Endothelial cell of umbilical vein (primary cell): ENCODE results near the gene AP1M1. TPM values are rescaled to one million over a fixed set of nuclear protein-coding genes. Genes with fewer than 3 reads are reported as not detected.

ENCODE experiments used
- BruUV-seq: library from RNA; stranded (reverse); fragments of 400-500 nt; replicated peaks from 2 replicates; lab custom pipeline; 2021; lab: Mats Ljungman, UMichigan
- CTCF ChIA-PET: fragments of 300-600, 350-600 bp; sonication (Branson Sonifier 250); formaldehyde crosslinking; loops from one replicate; lab custom pipeline; 2021; ENCODE audit warnings: antibody characterized with exemption, inconsistent platforms; lab: Charles Lee
- POLR2A ChIA-PET: fragments of 300-600, 350-600 bp; sonication (Branson Sonifier 250); formaldehyde crosslinking; loops from one replicate; lab custom pipeline; 2021; ENCODE audit warnings: antibody characterized with exemption, inconsistent platforms; lab: Charles Lee
- DNase-seq: peaks from one replicate; pipeline ENCODE4 v3.0.0-alpha.2; 2011; ENCODE audit warnings: low read depth, low spot score
- FAIRE-seq: peaks from 2 replicates; lab custom pipeline; 2011; peaks lifted over from hg19 to GRCh38; lab: Jason Lieb, UNC
- H2AFZ ChIP-seq: 2 replicates; pipeline ENCODE4 v1.6.0; 2012; ENCODE audit warnings: low read depth, low read length, control low read depth, inconsistent platforms
- H3K27ac ChIP-seq: 2 replicates; pipeline ENCODE4 v1.5.1; 2011; ENCODE audit warnings: low read depth, mild to moderate bottlenecking, control low read depth, low read length, moderate library complexity; ENCODE audit not compliant: insufficient read depth
- H3K27me3 ChIP-seq, 2 experiments: 2 replicates each; pipeline versions ENCODE4 v1.6.0 to v1.6.1; 2011; ENCODE audit warnings: low read length in 2 of 2, mixed read lengths in 1 of 2; ENCODE audit not compliant: control insufficient read depth in 2 of 2, insufficient read depth in 2 of 2
- H3K36me3 ChIP-seq, 2 experiments: 2 replicates in 1 of 2; 3 replicates in 1 of 2; pipeline ENCODE4 v1.5.1; 2011; ENCODE audit warnings: low read length in 2 of 2, mild to moderate bottlenecking in 1 of 2, moderate library complexity in 1 of 2; ENCODE audit not compliant: control insufficient read depth in 2 of 2, insufficient read depth in 2 of 2; ENCODE audit errors: extremely low read depth in 1 of 2
- H3K4me1 ChIP-seq: 3 replicates; pipeline ENCODE4 v1.5.1; 2011; ENCODE audit warnings: mild to moderate bottlenecking, low read length; ENCODE audit not compliant: control insufficient read depth, insufficient read depth; ENCODE audit errors: extremely low read depth
- H3K4me2 ChIP-seq: 2 replicates; pipeline ENCODE4 v1.6.1; 2011; ENCODE audit warnings: low read length, control low read depth, mixed read lengths; ENCODE audit not compliant: insufficient read depth
- H3K4me3 ChIP-seq, 3 experiments: fragments of 200-600 bp in 1 of 3; sonication (generic), shearing (Covaris generic) in 1 of 3; replicated peaks in 1 of 3; 2 replicates each; pipeline ENCODE4 v1.5.1; 2011 to 2016; ENCODE audit warnings: control low read depth in 3 of 3, low read length in 3 of 3, mild to moderate bottlenecking in 2 of 3, inconsistent platforms in 1 of 3, low read depth in 1 of 3, moderate library complexity in 1 of 3; ENCODE audit not compliant: insufficient read depth in 1 of 3
- H3K79me2 ChIP-seq: 2 replicates; pipeline ENCODE4 v1.6.0; 2012; ENCODE audit warnings: low read length, inconsistent platforms; ENCODE audit not compliant: control insufficient read depth, insufficient read depth
- H3K9ac ChIP-seq: replicated peaks from 2 replicates; pipeline ENCODE3; 2011; ENCODE audit warnings: low read length, control low read depth; ENCODE audit not compliant: insufficient read depth; ENCODE audit errors: extremely low read depth
- H3K9me1 ChIP-seq: replicated peaks from 3 replicates; pipeline ENCODE4 v1.6.0; 2011; ENCODE audit warnings: mild to moderate bottlenecking, low read length; ENCODE audit not compliant: control insufficient read depth, insufficient read depth; ENCODE audit errors: extremely low read depth
- H3K9me3 ChIP-seq: replicated peaks from 2 replicates; pipeline ENCODE4 v1.5.1; 2012; ENCODE audit warnings: low read length, inconsistent platforms; ENCODE audit not compliant: control insufficient read depth, insufficient read depth
- H4K20me1 ChIP-seq: replicated peaks from 2 replicates; pipeline ENCODE3; 2011; ENCODE audit warnings: mild to moderate bottlenecking, low read length; ENCODE audit not compliant: control insufficient read depth, insufficient read depth; ENCODE audit errors: extremely low read depth
- CTCF ChIP-seq, 2 donors: IDR thresholded peaks; 1 replicate in 1 of 2; 2 replicates in 1 of 2; pipeline ENCODE4 v1.5.1; 2011; ENCODE audit warnings: low read length in 2 of 2, mild to moderate bottlenecking in 2 of 2, moderate library complexity in 2 of 2, control low read depth in 1 of 2, inconsistent platforms in 1 of 2, low read depth in 1 of 2; ENCODE audit not compliant: insufficient read depth in 1 of 2; ENCODE audit errors: extremely low read depth in 1 of 2
- EZH2 ChIP-seq: IDR thresholded peaks from 2 replicates; pipeline ENCODE4 v1.6.1; 2012; ENCODE audit warnings: borderline replicate concordance, low read depth, mild to moderate bottlenecking, moderate library complexity, low read length, inconsistent platforms; ENCODE audit not compliant: severe bottlenecking
- FOS ChIP-seq: IDR thresholded peaks from 2 replicates; pipeline ENCODE4 v1.6.1; 2011; ENCODE audit warnings: mild to moderate bottlenecking, low read length, moderate library complexity, borderline replicate concordance; ENCODE audit not compliant: insufficient read depth
- GATA2 ChIP-seq: IDR thresholded peaks from 2 replicates; pipeline ENCODE4 v1.7.0; 2011; ENCODE audit warnings: low read depth, mild to moderate bottlenecking, moderate library complexity, mixed read lengths, low read length; ENCODE audit not compliant: insufficient read length, insufficient read depth
- JUN ChIP-seq: IDR thresholded peaks from 2 replicates; pipeline ENCODE4 v1.6.1; 2011; ENCODE audit warnings: borderline replicate concordance, low read depth; ENCODE audit not compliant: insufficient read length, insufficient read depth
- MAX ChIP-seq: IDR thresholded peaks from 2 replicates; pipeline ENCODE4 v1.6.1; 2011; ENCODE audit not compliant: insufficient read depth, insufficient read length
- MYC ChIP-seq: IDR thresholded peaks from one replicate; pipeline ENCODE4 v1.6.1; 2011; ENCODE audit warnings: mild to moderate bottlenecking, low read depth, low read length
- POLR2A ChIP-seq: IDR thresholded peaks from 2 replicates; pipeline ENCODE4 v1.6.1; 2012; ENCODE audit warnings: low read depth, mild to moderate bottlenecking, control low read depth, low read length
- POLR2AphosphoS5 ChIP-seq: IDR thresholded peaks from 2 replicates; pipeline ENCODE4 v1.6.1; 2012; ENCODE audit warnings: low read depth, mild to moderate bottlenecking, control low read depth, low read length, moderate library complexity; ENCODE audit not compliant: insufficient read depth
- dilution Hi-C: fragments of 300-500 bp; cut with MboI; formaldehyde crosslinking; loops from one replicate; pipeline ENCODE4 v1.15.0; 2019; ENCODE audit warnings: low sequenced_read_pairs; ENCODE audit not compliant: extremely low pct_ligation_motif_present
- intact Hi-C: fragments of 100-400 bp; cut with micrococcal nuclease; formaldehyde crosslinking; loops from one replicate; pipeline ENCODE4 v1.10.0; 2022
- polyA plus RNA-seq, 4 experiments: library from polyadenylated mRNA; depleted of rRNA in 3 of 4; stranded (reverse) in 3 of 4; unstranded in 1 of 4; fragments of >200 nt; gene quantifications; 2 replicates each; pipeline versions ENCODE4 v1.2.1 to v1.2.3, GENCODE V29; 2011 to 2012; ENCODE audit warnings: missing spikeins in 1 of 4
- total RNA-seq: library from RNA; stranded (reverse); gene quantifications from 2 replicates; pipeline ENCODE4 v1.2.3, GENCODE V29; 2021

Gene AP1M1
- total and polyA plus RNA-seq, 2 donors (not counting 3 experiments of a cell fraction or from before 2014, with no cell fraction given) = 99.3 to 129 TPM

GRCh38 chr19:16232568-16232967 lies 34.9 kb downstream of the AP1M1 start:
- no TSS peak for BruUV-seq
- Histone ChIP-seq H3K4me1 (no peaks in the 10 kb centered on the region), H4K20me1 (no peaks in the 10 kb centered on the region), H3K27ac (no peak overlapping the region), H3K9ac (no peak overlapping the region), H3K4me2 (no peak overlapping the region), H2AFZ (no peak overlapping the region), H3K36me3 (peaks cover 12 to 59% of the 10 kb centered on the region in 2 experiments), H3K4me3 (no peak overlapping the region), H3K27me3 (no peaks in the 10 kb centered on the region), H3K9me3 (no peaks in the 10 kb centered on the region), H3K9me1 (no peaks in the 10 kb centered on the region), H3K79me2 (no peaks in the 10 kb centered on the region)
- no peak for FAIRE-seq
- no peak for TF ChIP-seq JUN
- TF ChIP-seq GATA2 = no peak
- no peak for TF ChIP-seq CTCF (IDR thresholded peaks at IDR 0.05; ENCODE audit: extremely low read depth in 1 of 2, insufficient read depth in 1 of 2, low read depth in 1 of 2, low read length in 2 of 2)
- no peak for TF ChIP-seq EZH2
- no peak for TF ChIP-seq POLR2AphosphoS5
- TF ChIP-seq FOS = no peak
- no peak for TF ChIP-seq MYC
- TF ChIP-seq POLR2A = no peak
- no peak for TF ChIP-seq MAX
- ChIA-PET CTCF (no interaction called here), POLR2A (no interaction called here)
- intact Hi-C loops = no loop called here
- no peak for DNase-seq
- dilution Hi-C loops = no loop called here
